NCI-H187 (cell line): ENCODE measurements around the gene PRKCH.

Experiments used
- DNase-seq, 2 experiments: peaks; one replicate each; lab custom pipeline; 2025; lab: John Stamatoyannopoulos, UW

PRKCH gene

DNA sequence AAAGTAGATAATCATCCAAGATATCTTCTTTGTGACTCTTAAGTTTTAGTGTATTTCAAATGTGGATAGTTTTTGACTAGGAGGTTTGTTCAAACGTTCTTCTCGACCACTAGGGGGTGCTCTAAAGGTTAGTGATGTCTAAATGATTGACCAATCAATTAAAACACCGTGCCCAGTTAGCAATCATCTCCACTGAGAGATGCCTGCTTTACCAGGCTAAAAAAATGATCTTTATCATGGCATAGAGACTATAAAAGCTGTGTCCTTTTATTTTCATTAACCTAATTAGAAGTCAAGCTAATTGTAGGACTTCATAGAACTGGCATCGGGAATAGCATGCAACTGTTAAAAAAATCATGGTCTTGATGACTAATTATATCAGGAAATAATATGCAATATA lies 153.9 kb downstream of the PRKCH start:
- DNase-seq = peak; percentile 29 to 45

DNA sequence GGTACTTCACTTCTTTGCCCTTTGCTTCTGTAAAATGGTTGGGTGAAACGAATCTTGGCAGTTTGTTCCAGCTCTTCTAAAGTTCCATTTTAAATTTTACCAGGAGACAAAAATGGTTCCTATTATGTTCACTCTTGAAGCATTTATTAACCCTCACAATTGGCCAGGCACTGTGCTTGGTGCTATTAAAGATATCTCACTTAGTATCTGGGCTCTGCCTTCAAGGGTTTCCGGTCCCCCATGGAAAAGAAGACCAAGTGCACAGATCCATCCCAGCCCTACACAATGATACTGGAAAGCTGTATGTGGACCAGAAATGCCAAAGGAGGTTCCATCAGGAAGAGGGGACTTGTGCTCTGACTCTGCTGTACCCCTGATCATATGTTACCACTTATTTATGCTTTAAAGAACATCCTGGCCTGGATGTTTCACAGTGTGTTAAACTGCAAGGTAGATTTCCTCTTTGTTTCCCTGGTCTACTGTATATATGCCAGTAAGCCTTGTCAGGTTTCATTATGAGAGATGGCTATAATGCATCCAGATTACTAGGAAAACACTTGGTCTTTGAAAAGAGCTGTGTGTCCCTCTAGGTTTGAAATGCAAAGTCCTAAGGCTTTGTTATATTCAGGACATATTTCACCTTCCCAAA lies 154.8 kb downstream of the PRKCH start:
- no peak for DNase-seq

DNA sequence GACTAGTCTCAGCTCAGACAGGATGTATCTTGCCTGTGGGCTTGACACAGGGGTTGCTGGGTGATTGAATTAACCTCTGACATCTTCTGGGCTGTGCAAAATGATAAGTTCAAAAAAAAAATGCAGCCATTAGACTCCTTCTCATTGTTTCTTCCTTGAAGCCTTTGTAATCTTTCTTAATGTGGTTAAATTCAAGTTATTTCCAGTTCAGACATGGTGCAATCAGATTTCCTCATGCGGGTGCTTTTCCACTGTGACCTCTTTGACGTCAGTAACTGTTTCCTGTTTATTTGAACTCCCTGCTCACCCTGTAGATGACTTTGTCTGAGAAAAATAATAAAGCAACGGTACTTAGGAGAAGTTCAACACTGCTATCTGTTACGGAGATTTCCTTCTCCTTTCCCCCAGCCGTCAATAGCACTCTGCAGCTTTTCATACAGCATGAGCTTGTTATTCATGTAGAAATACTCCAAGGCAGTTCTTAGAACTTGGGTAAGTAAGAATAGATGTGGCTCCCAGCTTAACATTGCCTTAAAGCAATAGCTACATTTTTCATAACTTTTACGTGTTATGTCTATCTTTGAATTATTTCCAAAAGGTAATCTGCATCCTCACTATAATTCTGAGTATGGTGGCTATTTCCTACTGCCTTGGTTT lies 155.5 kb downstream of the PRKCH start:
- DNase-seq = no peak

DNA sequence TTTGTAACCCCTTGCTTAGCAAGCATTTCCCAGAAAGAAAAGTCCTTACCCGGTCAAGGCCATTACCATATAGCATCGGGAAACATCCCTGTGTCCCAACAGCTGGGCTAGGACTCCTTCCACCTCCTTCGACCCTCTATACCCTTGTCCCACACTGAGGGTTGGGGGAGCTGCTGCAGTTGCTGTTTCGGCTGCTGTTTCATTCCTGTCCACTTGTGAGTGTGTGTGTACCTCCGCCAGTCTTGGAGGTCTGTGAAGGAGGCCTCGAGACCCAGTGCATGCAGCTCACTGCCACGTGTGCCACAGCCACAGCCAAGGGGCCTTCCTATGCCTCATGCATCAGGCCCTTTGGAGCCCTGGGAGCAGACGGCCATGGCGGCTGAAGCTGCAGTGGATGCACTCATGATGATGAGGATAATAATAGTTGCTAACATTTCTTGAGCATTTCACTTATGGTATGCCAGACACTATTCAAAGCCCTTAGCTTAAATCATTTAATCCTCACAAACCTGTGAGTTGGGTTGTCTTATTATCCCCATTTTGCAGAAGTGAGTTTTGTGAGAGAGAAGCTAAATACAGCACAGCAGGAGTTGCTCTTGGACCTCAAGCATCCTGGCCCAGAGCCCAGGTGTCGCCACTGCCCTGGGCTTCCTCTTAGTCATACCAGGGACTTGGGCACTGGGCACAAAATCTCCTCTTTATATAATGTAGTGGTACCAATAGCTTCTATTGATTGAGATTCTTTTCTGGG lies 156.5 kb downstream of the PRKCH start:
- no peak for DNase-seq

- DNase-seq = no peak
Observed at GRCh38 chr14:61478971-61479473, 157.6 kb downstream of the PRKCH start.

DNA sequence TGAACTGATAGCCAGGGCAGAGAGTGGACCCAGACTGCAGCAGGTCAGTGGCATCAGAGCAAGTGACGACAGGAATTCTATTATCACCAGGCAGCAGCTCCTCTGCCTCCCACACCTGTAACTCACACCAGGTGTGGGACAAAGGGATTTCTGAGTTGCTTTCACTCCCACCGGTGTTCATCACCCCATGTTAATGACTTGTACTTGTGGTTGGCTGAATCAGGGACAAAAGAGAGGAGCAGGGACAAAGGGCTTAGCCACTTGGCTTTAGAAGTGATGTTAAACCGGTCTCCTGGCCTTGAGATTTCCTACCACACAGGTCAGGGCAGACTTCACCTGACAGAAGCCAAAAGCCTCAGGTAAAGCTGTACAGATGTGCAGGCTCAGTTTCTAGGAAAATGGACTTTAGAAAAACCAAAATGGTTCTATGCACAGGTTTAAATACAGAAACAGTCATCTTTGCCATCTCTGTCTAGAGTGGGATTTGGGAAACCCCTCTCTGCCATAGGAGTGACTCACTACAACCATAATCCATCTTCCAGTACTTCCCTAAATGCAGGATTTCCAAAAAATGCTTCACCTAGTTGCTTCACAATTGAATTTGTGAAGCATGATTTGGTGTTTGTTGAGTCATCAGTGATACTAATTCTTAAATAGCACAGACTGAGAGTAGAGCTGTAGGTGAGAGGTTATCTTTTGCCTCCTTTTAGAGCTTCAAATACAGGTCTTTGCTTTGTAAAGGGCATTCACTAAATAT lies 158.5 kb downstream of the PRKCH start:
- DNase-seq = no peak

DNA sequence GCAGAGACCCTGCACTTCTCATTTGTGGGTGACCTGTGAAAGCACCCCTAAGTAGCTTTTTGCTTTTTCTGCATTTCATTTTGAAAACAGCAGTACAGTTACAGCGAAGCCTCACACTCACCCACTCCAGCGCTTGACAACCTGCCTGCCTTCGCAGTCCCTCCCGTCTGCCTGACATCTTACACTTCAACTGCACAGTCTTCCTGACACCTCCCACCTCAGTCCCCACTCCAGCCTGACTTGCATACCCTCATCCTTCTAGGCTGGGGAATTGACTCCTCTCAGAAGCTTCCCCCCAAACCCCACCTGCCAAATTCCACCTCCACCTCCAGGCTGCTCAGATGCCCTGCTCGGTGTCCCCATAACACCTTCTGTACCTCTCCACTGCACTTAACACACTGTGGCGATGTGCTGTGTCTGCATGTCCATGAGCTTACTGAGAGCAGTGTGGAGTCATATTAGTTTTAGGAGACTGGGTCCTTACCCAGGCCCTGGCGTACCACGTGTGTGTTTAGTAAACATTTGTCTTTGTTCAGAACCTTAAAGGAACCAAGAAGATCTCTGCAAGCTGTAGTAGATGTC lies 159.4 kb downstream of the PRKCH start:
- no peak for DNase-seq

DNA sequence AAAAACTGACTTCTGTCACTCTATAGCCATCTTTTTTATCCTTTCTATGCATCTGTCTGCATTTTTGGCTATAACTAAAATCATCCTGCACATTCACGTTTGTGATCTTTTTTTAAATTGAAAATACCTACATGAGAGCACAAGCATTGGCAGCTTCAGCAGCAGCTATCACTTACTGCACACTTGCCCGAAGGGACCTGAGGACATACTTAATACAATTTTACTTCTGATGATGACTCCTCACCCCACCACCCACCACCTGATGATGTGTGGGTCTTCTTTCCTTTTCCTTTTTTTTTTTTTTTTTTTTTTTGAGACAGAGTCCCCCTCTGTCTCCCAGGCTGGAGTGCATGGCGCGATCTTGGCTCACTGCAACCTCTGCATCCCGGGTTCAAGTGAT lies 160.3 kb downstream of the PRKCH start:
- no peak for DNase-seq

DNA sequence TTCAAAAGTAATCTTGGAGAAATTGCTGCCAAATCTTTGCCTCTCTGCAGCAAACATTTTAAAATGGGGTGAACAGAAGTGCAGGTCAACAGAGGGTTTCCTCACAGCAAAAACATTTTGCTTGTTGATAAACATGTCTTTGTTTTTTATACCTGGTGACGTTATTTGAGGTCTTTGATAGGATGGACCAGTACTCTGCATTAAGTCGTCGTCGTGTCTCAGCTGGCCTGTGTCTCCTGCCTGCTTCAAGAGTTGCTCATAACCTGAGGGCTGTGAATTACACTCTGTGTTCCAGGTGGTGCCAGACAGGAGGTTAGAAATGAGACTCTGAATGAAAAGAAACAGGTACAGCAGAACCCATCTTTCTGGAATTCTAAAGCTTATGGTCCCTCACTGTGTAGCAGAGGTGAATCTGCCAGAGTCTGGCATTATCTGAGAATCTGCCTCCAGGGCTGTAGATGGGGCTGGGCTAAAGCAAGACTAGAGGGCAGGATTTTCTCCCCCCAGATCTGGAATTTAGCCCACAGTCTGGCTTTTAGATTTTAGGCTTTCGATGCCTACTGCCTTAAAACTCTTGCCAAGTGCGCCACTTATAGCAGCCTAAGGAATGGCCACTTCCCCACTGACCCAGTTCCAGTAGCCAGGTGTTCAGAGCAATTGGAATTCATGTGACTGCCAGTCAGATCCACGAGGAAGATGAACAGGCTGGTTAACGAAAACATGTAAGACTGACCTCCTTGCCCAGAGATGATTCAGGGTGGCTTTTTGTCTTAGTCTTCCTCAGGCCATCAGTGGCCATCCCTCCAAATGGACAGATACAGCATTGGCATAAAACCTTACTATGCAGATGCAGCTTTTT lies 161.2 kb downstream of the PRKCH start:
- DNase-seq = no peak

DNA sequence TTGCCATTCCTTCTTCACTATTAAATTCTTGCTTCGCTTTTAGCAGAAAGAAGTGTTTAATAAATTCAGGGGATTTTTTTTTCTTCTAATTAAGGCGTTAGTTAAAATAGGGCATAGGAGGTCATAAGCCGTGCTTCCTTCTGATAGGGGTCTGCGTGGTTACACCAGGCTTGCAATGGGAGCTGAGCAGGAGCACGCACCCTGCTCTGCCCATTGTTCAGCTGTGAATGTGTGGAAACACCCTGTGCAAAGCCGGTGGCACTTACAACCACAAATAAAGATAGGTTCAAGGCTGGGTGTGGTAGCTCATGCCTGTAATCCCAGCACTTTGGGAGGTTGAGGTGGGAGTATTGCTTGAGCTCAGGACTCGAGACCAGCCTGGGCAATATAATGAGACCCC lies 162.1 kb downstream of the PRKCH start:
- no peak for DNase-seq

DNA sequence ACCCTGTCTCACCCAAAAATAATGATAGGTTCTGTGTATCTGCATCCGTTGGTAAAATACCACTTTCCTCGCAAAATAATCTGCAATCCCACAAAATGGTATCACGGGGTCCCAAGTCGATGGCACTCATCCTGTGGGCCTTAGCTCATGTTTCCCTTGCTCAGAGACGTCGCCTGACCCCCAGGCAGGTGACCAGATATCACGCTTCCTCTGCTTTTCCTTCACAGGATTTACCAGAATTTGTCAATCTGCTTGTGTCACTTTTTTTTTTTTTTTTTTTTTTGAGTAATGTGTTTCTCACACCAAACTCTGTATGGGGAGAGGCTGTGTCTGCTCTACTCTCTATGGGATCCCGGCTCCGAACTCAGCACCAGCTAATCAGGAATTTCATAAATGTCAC lies 162.7 kb downstream of the PRKCH start:
- DNase-seq = no peak

DNA sequence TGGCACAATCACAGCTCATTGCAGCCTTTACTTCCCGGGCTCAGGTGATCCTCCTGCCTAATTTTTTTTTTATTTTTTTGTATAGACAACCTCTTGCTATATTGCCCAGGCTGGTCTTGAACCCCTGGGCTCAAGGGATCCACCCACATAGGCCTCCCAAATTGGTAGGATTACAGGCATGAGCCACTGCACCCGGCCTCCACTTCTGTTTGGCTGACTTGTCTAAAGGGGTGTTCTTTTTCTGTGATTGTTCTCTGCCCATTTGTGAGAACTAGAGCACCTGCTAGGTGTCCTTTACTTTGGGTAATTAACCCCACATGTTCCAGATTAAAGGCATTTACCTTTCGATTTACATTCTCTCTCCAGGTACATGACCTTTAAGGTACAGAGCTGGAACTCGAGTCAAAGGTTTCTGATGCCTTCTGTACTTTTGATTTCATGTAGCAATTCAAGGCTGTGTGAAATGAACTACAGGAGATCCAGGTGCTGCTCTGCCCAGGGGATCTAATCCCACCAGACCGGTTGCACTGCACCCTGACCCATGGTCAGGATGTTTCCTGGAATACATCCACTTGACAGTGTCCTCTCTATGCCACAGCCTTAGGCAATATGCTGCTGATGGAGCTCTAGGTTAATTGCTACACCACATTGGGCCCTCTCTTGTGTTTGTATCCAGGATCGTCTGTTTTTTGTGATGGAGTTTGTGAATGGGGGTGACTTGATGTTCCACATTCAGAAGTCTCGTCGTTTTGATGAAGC lies 163.6 kb downstream of the PRKCH start:
- no peak for DNase-seq

GRCh38 chr14:61485661-61486060 lies 164.3 kb downstream of the PRKCH start:
- DNase-seq = no peak

GRCh38 chr14:61486930-61487495 lies 165.6 kb downstream of the PRKCH start:
- DNase-seq = peak in 1 of 2 experiments; percentile 17

- no peak for DNase-seq
Observed at GRCh38 chr14:61488417-61489401, 167.3 kb downstream of the PRKCH start.

DNA sequence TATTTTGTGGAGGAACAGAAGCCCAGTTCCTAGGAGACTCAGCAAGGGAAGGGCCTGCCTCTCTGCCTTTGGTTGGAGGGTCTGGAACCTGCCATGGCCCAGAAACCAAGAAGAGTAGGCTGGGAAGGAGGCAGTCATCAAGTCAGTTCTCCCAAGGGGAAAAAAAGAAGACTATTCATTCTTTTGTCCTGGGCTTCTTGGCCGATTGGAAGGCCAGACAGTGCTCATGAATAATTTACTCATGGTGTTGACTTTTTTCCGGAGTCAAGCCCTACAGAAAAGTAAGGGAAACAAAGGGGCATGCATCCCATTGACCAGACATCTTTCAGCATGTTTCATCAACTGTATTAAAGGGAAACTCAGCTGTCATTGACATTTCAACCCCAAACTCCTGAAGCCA lies 168.1 kb downstream of the PRKCH start:
- DNase-seq = no peak

- no peak for DNase-seq
Observed at GRCh38 chr14:61489932-61490331, 168.6 kb downstream of the PRKCH start.

GRCh38 chr14:61491224-61491623 lies 169.8 kb downstream of the PRKCH start:
- no peak for DNase-seq
